SK-N-SH (cell line): Measurements from ENCODE around the gene ZNF689. TPM values are rescaled to one million over a fixed set of nuclear protein-coding genes. Genes with fewer than 3 reads are reported as not detected.

Experiments
- EP300 ChIP-seq, 2 experiments: IDR thresholded peaks; 2 replicates each; pipeline versions ENCODE4 v1.4.0 to v1.6.1; 2012; ENCODE audit warnings: borderline replicate concordance in 1 of 2, low read depth in 1 of 2, low read length in 1 of 2
- FOXM1 ChIP-seq: IDR thresholded peaks from 2 replicates; pipeline ENCODE4 v1.4.0; 2012; ENCODE audit warnings: low read depth, mild to moderate bottlenecking
- GATA2 ChIP-seq: sonication (generic); formaldehyde crosslinking; IDR thresholded peaks from 2 replicates; pipeline ENCODE4 v1.5.0; 2020; ENCODE audit warnings: mild to moderate bottlenecking, missing genetic modification reagents
- IRF3 ChIP-seq: fragments of 150-350 bp; IDR thresholded peaks from 2 replicates; pipeline ENCODE4 v1.6.1; 2016; ENCODE audit warnings: mild to moderate bottlenecking, low read depth, low read length
- MEF2A ChIP-seq: IDR thresholded peaks from 2 replicates; pipeline ENCODE4 v1.4.0; 2012; ENCODE audit warnings: low read depth, borderline replicate concordance
- RCOR1 ChIP-seq: fragments of 150-350 bp; IDR thresholded peaks from 2 replicates; pipeline ENCODE4 v1.6.1; 2017; ENCODE audit warnings: antibody characterized with exemption, low read length
- RXRA ChIP-seq: IDR thresholded peaks from 2 replicates; pipeline ENCODE4 v1.4.0; 2012; ENCODE audit warnings: low read depth, mild to moderate bottlenecking, borderline replicate concordance
- SIN3A ChIP-seq: IDR thresholded peaks from 2 replicates; pipeline ENCODE4 v1.6.1; 2012; ENCODE audit warnings: low read depth, mild to moderate bottlenecking, low read length, moderate library complexity, borderline replicate concordance
- SMC3 ChIP-seq: IDR thresholded peaks from 2 replicates; pipeline ENCODE4 v1.6.1; 2012; ENCODE audit warnings: low read depth, low read length, improper control_type of control experiment
- TAF1 ChIP-seq: IDR thresholded peaks from 2 replicates; pipeline ENCODE4 v1.6.1; 2012; ENCODE audit warnings: low read depth, mild to moderate bottlenecking, low read length, moderate library complexity, borderline replicate concordance
- polyA plus RNA-seq, 3 experiments: library from polyadenylated mRNA; depleted of rRNA; stranded (reverse); fragments of >200 nt; gene quantifications; 2 replicates each; pipeline ENCODE4 v1.2.3, GENCODE V29; 2012
- TF ChIP-seq, protein P1 (sequence below): IDR thresholded peaks from 2 replicates; pipeline ENCODE4 v1.6.1; 2012; ENCODE audit warnings: mild to moderate bottlenecking, low read depth, low read length, moderate library complexity
- TF ChIP-seq, protein P2 (sequence below): fragments of 200-600 bp; sonication (generic); IDR thresholded peaks from 2 replicates; pipeline ENCODE4 v1.6.1; 2017; ENCODE audit warnings: antibody characterized with exemption, mild to moderate bottlenecking, moderate library complexity
- TF ChIP-seq, protein P3 (sequence below): IDR thresholded peaks from 2 replicates; pipeline ENCODE4 v1.4.0; 2012; ENCODE audit warnings: low read depth, borderline replicate concordance

ZNF689 gene
- polyA plus RNA-seq, 1 of the 3 experiments (the other 2 are of a cell fraction): 2.9 TPM

- TF ChIP-seq, protein P1, sequence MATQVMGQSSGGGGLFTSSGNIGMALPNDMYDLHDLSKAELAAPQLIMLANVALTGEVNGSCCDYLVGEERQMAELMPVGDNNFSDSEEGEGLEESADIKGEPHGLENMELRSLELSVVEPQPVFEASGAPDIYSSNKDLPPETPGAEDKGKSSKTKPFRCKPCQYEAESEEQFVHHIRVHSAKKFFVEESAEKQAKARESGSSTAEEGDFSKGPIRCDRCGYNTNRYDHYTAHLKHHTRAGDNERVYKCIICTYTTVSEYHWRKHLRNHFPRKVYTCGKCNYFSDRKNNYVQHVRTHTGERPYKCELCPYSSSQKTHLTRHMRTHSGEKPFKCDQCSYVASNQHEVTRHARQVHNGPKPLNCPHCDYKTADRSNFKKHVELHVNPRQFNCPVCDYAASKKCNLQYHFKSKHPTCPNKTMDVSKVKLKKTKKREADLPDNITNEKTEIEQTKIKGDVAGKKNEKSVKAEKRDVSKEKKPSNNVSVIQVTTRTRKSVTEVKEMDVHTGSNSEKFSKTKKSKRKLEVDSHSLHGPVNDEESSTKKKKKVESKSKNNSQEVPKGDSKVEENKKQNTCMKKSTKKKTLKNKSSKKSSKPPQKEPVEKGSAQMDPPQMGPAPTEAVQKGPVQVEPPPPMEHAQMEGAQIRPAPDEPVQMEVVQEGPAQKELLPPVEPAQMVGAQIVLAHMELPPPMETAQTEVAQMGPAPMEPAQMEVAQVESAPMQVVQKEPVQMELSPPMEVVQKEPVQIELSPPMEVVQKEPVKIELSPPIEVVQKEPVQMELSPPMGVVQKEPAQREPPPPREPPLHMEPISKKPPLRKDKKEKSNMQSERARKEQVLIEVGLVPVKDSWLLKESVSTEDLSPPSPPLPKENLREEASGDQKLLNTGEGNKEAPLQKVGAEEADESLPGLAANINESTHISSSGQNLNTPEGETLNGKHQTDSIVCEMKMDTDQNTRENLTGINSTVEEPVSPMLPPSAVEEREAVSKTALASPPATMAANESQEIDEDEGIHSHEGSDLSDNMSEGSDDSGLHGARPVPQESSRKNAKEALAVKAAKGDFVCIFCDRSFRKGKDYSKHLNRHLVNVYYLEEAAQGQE: no peak
- TF ChIP-seq MEF2A (no peak), GATA2 (no peak), SMC3 (peak; percentile 88), IRF3 (no peak), RXRA (peak; percentile 87), TAF1 (no peak), RCOR1 (no peak), SIN3A (no peak), FOXM1 (no peak), EP300 (IDR thresholded peaks at IDR 0.05; ENCODE audit: borderline replicate concordance in 1 of 2, low read depth in 1 of 2, low read length in 1 of 2) (no peak)
- TF ChIP-seq, protein P2, sequence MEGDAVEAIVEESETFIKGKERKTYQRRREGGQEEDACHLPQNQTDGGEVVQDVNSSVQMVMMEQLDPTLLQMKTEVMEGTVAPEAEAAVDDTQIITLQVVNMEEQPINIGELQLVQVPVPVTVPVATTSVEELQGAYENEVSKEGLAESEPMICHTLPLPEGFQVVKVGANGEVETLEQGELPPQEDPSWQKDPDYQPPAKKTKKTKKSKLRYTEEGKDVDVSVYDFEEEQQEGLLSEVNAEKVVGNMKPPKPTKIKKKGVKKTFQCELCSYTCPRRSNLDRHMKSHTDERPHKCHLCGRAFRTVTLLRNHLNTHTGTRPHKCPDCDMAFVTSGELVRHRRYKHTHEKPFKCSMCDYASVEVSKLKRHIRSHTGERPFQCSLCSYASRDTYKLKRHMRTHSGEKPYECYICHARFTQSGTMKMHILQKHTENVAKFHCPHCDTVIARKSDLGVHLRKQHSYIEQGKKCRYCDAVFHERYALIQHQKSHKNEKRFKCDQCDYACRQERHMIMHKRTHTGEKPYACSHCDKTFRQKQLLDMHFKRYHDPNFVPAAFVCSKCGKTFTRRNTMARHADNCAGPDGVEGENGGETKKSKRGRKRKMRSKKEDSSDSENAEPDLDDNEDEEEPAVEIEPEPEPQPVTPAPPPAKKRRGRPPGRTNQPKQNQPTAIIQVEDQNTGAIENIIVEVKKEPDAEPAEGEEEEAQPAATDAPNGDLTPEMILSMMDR: peak; percentile 91
- TF ChIP-seq, protein P3, sequence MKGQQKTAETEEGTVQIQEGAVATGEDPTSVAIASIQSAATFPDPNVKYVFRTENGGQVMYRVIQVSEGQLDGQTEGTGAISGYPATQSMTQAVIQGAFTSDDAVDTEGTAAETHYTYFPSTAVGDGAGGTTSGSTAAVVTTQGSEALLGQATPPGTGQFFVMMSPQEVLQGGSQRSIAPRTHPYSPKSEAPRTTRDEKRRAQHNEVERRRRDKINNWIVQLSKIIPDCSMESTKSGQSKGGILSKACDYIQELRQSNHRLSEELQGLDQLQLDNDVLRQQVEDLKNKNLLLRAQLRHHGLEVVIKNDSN: no peak
- TF ChIP-seq, all 33 proteins: peak for 5
Observed at GRCh38 chr16:30628628-30629540, 18.7 kb upstream of the ZNF689 start (continued).
